ENCODE results near the gene TMEM107.

The TMEM107 gene

GRCh38 chr17:8166731-8167130, 9.4 kb downstream of the TMEM107 start:
- Histone ChIP-seq H3K79me2 (ENCODE audit: low read length) (peaks cover 15% of the 10 kb centered on the region), H3K4me2 (ENCODE audit: low read depth, low read length) (no peak overlapping the region)

GRCh38 chr17:8164815-8165131, 11.4 kb downstream of the TMEM107 start:
- Histone ChIP-seq H3K27ac (ENCODE audit: low read length) (no peak overlapping the region), H3K4me3 (ENCODE audit: low read length) (no peak overlapping the region), H2AFZ (ENCODE audit: low read length) (no peak overlapping the region), H4K20me1 (ENCODE audit: insufficient read depth, low read length) (no peaks in the 10 kb centered on the region), H3K9ac (ENCODE audit: low read length) (no peak overlapping the region), H3K36me3 (replicated peaks; ENCODE audit: insufficient read depth, low read length) (no peaks in the 10 kb centered on the region), H3K9me3 (replicated peaks; ENCODE audit: insufficient read depth, low read length) (no peaks in the 10 kb centered on the region), H3K4me1 (ENCODE audit: low read length) (peaks cover 17% of the 10 kb centered on the region), H3K79me2 (ENCODE audit: low read length) (peaks cover 27% of the 10 kb centered on the region), H3K9me2 (replicated peaks; ENCODE audit: insufficient read depth, low read length) (no peaks in the 10 kb centered on the region), H3K4me2 (ENCODE audit: low read depth, low read length) (no peak overlapping the region), H3K27me3 (replicated peaks; ENCODE audit: insufficient read depth, low read length) (no peaks in the 10 kb centered on the region), H3F3A (ENCODE audit: insufficient read depth, low read length) (peaks cover 16% of the 10 kb centered on the region; the same call in 1 of the 2 replicates)
- TF ChIP-seq CTCF (IDR thresholded peaks at IDR 0.05; ENCODE audit: low read length): no peak
- no peak for TF ChIP-seq EZH2phosphoT487 (IDR thresholded peaks at IDR 0.05; ENCODE audit: low read length)
- TF ChIP-seq EZH2 (optimal IDR thresholded peaks at IDR 0.05; ENCODE audit: low read depth, low read length): no peak
- no peak for DNase-seq

More at GRCh38 chr17:8166731-8167130, 9.4 kb downstream of the TMEM107 start:
- Histone ChIP-seq H2AFZ (ENCODE audit: low read length) (no peak overlapping the region), H3F3A (ENCODE audit: insufficient read depth, low read length) (peaks cover 8% of the 10 kb centered on the region; the same call in 1 of the 2 replicates), H3K4me3 (ENCODE audit: low read length) (no peak overlapping the region), H3K36me3 (replicated peaks; ENCODE audit: insufficient read depth, low read length) (no peaks in the 10 kb centered on the region), H3K9ac (ENCODE audit: low read length) (no peak overlapping the region), H4K20me1 (ENCODE audit: insufficient read depth, low read length) (no peaks in the 10 kb centered on the region), H3K27me3 (replicated peaks; ENCODE audit: insufficient read depth, low read length) (no peaks in the 10 kb centered on the region), H3K9me3 (replicated peaks; ENCODE audit: insufficient read depth, low read length) (no peaks in the 10 kb centered on the region), H3K4me1 (ENCODE audit: low read length) (peaks cover 11% of the 10 kb centered on the region), H3K9me2 (replicated peaks; ENCODE audit: insufficient read depth, low read length) (no peaks in the 10 kb centered on the region), H3K27ac (ENCODE audit: low read length) (no peak overlapping the region)
- no peak for DNase-seq
- TF ChIP-seq EZH2phosphoT487 (IDR thresholded peaks at IDR 0.05; ENCODE audit: low read length): no peak
- no peak for TF ChIP-seq CTCF (IDR thresholded peaks at IDR 0.05; ENCODE audit: low read length)
- TF ChIP-seq EZH2 (optimal IDR thresholded peaks at IDR 0.05; ENCODE audit: low read depth, low read length): no peak

- Histone ChIP-seq H3K27me3 (replicated peaks; ENCODE audit: insufficient read depth, low read length) (no peaks in the 10 kb centered on the region), H3K36me3 (replicated peaks; ENCODE audit: insufficient read depth, low read length) (no peaks in the 10 kb centered on the region), H3K27ac (ENCODE audit: low read length) (no peak overlapping the region), H3K9me2 (replicated peaks; ENCODE audit: insufficient read depth, low read length) (no peaks in the 10 kb centered on the region), H4K20me1 (ENCODE audit: insufficient read depth, low read length) (no peaks in the 10 kb centered on the region), H3K9ac (ENCODE audit: low read length) (no peak overlapping the region; the same call in 1 of the 2 replicates), H3F3A (ENCODE audit: insufficient read depth, low read length) (peaks cover 16% of the 10 kb centered on the region; the same call in 1 of the 2 replicates), H3K4me3 (ENCODE audit: low read length) (no peak overlapping the region), H3K79me2 (ENCODE audit: low read length) (peaks cover 32% of the 10 kb centered on the region), H3K9me3 (replicated peaks; ENCODE audit: insufficient read depth, low read length) (no peaks in the 10 kb centered on the region), H2AFZ (ENCODE audit: low read length) (no peak overlapping the region), H3K4me2 (ENCODE audit: low read depth, low read length) (no peak overlapping the region), H3K4me1 (ENCODE audit: low read length) (peaks cover 17% of the 10 kb centered on the region)
- no peak for TF ChIP-seq EZH2phosphoT487 (IDR thresholded peaks at IDR 0.05; ENCODE audit: low read length)
- TF ChIP-seq EZH2 (optimal IDR thresholded peaks at IDR 0.05; ENCODE audit: low read depth, low read length): no peak
- no peak for DNase-seq
Measured at GRCh38 chr17:8163978-8164814, 12.0 kb downstream of the TMEM107 start.

Data from MM.1S (cell line).